ENCODE measurements around the gene LCN2. TPM values are rescaled to one million over a fixed set of nuclear protein-coding genes. Genes with fewer than 3 reads are reported as not detected.
A peak's percentile ranks its signal among the peaks of the same experiment; 100 is the strongest.

Gene LCN2
- total and polyA plus RNA-seq, 10 of the 15 experiments (the other 5 are each of a cell fraction or from before 2014, with no cell fraction given): not detected

DNA sequence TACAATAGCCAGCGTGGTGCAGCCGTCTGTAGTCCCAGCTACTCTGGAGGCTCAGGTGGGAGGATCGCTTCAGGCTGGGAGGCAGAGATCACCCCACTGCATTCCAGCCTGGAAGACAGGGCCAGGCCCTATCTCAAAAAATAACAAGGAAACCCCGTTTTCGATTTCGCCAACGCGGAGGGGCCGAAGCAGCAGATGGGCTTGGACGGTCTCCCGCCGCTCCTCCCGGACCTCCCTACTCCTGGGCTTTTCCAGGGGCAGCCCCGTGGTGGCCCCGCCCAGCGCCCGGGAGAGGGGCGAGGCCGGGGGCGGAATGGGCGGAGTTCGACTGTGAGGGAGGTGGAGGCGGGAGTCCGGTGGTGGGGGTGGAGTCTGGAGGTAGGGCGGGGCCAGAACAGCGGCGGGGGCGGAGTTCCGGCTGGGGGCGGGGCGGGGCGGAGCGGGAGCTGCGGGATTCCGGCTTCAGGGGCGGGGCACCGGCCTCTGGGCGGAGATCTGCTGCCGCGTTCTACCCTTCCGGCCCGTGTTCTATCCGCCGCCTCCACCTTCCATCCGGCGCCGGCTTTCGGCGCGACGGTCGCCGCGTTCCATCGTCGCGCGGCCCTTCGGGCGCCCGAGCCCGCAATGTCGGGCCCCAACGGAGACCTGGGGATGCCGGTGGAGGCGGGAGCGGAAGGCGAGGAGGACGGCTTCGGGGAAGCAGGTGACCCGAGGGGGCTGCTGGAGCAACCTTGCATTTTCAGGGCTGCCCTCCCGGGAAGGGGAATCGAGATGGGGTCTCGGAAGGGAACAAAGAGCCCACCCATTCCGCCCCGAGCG lies 10.7 kb downstream of the LCN2 start, which contains the start of gene BBLN (continued):
- TF ChIP-seq, protein P1, sequence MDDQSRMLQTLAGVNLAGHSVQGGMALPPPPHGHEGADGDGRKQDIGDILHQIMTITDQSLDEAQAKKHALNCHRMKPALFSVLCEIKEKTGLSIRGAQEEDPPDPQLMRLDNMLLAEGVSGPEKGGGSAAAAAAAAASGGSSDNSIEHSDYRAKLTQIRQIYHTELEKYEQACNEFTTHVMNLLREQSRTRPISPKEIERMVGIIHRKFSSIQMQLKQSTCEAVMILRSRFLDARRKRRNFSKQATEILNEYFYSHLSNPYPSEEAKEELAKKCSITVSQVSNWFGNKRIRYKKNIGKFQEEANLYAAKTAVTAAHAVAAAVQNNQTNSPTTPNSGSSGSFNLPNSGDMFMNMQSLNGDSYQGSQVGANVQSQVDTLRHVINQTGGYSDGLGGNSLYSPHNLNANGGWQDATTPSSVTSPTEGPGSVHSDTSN (IDR thresholded peaks at IDR 0.05; ENCODE audit: insufficient replicate concordance, low read depth, low read length): no peak
- TF ChIP-seq DPF2 (IDR thresholded peaks at IDR 0.05): peak; percentile 33; the same call in 1 of the 2 replicates
- TF ChIP-seq, protein P2, sequence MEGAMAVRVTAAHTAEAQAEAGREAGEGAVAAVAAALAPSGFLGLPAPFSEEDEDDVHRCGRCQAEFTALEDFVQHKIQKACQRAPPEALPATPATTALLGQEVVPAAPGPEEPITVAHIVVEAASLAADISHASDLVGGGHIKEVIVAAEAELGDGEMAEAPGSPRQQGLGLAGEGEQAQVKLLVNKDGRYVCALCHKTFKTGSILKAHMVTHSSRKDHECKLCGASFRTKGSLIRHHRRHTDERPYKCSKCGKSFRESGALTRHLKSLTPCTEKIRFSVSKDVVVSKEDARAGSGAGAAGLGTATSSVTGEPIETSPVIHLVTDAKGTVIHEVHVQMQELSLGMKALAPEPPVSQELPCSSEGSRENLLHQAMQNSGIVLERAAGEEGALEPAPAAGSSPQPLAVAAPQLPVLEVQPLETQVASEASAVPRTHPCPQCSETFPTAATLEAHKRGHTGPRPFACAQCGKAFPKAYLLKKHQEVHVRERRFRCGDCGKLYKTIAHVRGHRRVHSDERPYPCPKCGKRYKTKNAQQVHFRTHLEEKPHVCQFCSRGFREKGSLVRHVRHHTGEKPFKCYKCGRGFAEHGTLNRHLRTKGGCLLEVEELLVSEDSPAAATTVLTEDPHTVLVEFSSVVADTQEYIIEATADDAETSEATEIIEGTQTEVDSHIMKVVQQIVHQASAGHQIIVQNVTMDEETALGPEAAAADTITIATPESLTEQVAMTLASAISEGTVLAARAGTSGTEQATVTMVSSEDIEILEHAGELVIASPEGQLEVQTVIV (IDR thresholded peaks at IDR 0.05; ENCODE audit: borderline replicate concordance, partially characterized antibody): no peak
- TF ChIP-seq NR2C2 (IDR thresholded peaks at IDR 0.05; ENCODE audit: borderline replicate concordance, control insufficient read depth, insufficient read length, low read depth): no peak
- TF ChIP-seq EGR1 (IDR thresholded peaks at IDR 0.05; ENCODE audit: borderline replicate concordance in 1 of 2, low read depth in 2 of 2, low read length in 2 of 2): peak in 1 of 2 experiments; percentile 87; a peak in 2 of 3 replicates
- TF ChIP-seq, protein P3, sequence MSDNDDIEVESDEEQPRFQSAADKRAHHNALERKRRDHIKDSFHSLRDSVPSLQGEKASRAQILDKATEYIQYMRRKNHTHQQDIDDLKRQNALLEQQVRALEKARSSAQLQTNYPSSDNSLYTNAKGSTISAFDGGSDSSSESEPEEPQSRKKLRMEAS (IDR thresholded peaks at IDR 0.05; ENCODE audit: low read depth, low read length): peak; percentile 37; the same call in 1 of the 2 replicates
- TF ChIP-seq, protein P4, sequence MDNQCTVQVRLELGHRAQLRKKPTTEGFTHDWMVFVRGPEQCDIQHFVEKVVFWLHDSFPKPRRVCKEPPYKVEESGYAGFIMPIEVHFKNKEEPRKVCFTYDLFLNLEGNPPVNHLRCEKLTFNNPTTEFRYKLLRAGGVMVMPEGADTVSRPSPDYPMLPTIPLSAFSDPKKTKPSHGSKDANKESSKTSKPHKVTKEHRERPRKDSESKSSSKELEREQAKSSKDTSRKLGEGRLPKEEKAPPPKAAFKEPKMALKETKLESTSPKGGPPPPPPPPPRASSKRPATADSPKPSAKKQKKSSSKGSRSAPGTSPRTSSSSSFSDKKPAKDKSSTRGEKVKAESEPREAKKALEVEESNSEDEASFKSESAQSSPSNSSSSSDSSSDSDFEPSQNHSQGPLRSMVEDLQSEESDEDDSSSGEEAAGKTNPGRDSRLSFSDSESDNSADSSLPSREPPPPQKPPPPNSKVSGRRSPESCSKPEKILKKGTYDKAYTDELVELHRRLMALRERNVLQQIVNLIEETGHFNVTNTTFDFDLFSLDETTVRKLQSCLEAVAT (IDR thresholded peaks at IDR 0.05): no peak
- TF ChIP-seq NFIC (IDR thresholded peaks at IDR 0.05; ENCODE audit: low read depth, low read length): no peak
- no peak for TF ChIP-seq NR2C1 (IDR thresholded peaks at IDR 0.05)
- TF ChIP-seq, protein P5, sequence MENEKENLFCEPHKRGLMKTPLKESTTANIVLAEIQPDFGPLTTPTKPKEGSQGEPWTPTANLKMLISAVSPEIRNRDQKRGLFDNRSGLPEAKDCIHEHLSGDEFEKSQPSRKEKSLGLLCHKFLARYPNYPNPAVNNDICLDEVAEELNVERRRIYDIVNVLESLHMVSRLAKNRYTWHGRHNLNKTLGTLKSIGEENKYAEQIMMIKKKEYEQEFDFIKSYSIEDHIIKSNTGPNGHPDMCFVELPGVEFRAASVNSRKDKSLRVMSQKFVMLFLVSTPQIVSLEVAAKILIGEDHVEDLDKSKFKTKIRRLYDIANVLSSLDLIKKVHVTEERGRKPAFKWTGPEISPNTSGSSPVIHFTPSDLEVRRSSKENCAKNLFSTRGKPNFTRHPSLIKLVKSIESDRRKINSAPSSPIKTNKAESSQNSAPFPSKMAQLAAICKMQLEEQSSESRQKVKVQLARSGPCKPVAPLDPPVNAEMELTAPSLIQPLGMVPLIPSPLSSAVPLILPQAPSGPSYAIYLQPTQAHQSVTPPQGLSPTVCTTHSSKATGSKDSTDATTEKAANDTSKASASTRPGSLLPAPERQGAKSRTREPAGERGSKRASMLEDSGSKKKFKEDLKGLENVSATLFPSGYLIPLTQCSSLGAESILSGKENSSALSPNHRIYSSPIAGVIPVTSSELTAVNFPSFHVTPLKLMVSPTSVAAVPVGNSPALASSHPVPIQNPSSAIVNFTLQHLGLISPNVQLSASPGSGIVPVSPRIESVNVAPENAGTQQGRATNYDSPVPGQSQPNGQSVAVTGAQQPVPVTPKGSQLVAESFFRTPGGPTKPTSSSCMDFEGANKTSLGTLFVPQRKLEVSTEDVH (IDR thresholded peaks at IDR 0.05; ENCODE audit: low read depth, partially characterized antibody): no peak
- TF ChIP-seq WRNIP1 (IDR thresholded peaks at IDR 0.05; ENCODE audit: borderline replicate concordance, low read depth, low read length): no peak
- TF ChIP-seq SMAD1 (IDR thresholded peaks at IDR 0.05; ENCODE audit: low read depth, partially characterized antibody): no peak
- no peak for TF ChIP-seq HDAC6 (IDR thresholded peaks at IDR 0.05; ENCODE audit: unreplicated experiment)
- no peak for TF ChIP-seq JUND (IDR thresholded peaks at IDR 0.05; ENCODE audit: low read depth, low read length)
- TF ChIP-seq CBFB (IDR thresholded peaks at IDR 0.05; ENCODE audit: low read depth): no peak
- TF ChIP-seq, protein P6, sequence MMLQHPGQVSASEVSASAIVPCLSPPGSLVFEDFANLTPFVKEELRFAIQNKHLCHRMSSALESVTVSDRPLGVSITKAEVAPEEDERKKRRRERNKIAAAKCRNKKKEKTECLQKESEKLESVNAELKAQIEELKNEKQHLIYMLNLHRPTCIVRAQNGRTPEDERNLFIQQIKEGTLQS (IDR thresholded peaks at IDR 0.05; ENCODE audit: borderline replicate concordance, extremely low read depth, low read depth, low read length): peak; percentile 41; the same call in 1 of the 2 replicates
- peak; percentile 76 for TF ChIP-seq GABPA (IDR thresholded peaks at IDR 0.05; ENCODE audit: low read depth)
- no peak for TF ChIP-seq ZBED1 (IDR thresholded peaks at IDR 0.05; ENCODE audit: borderline replicate concordance)

Data from GM12878 (cell line).